Endothelial cell of umbilical vein (primary cell): Measurements from ENCODE around the gene SHCBP1L. TPM values are rescaled to one million over a fixed set of nuclear protein-coding genes. Genes with fewer than 3 reads are reported as not detected.

ENCODE experiments used
- BruUV-seq: library from RNA; stranded (reverse); fragments of 400-500 nt; replicated peaks from 2 replicates; lab custom pipeline; 2021; lab: Mats Ljungman, UMichigan
- CTCF ChIA-PET: fragments of 300-600, 350-600 bp; sonication (Branson Sonifier 250); formaldehyde crosslinking; loops from one replicate; lab custom pipeline; 2021; ENCODE audit warnings: antibody characterized with exemption, inconsistent platforms; lab: Charles Lee
- POLR2A ChIA-PET: fragments of 300-600, 350-600 bp; sonication (Branson Sonifier 250); formaldehyde crosslinking; loops from one replicate; lab custom pipeline; 2021; ENCODE audit warnings: antibody characterized with exemption, inconsistent platforms; lab: Charles Lee
- DNase-seq: peaks from one replicate; pipeline ENCODE4 v3.0.0-alpha.2; 2011; ENCODE audit warnings: low read depth, low spot score
- FAIRE-seq: peaks from 2 replicates; lab custom pipeline; 2011; peaks lifted over from hg19 to GRCh38; lab: Jason Lieb, UNC
- H2AFZ ChIP-seq: 2 replicates; pipeline ENCODE4 v1.6.0; 2012; ENCODE audit warnings: low read depth, low read length, control low read depth, inconsistent platforms
- H3K27ac ChIP-seq: 2 replicates; pipeline ENCODE4 v1.5.1; 2011; ENCODE audit warnings: low read depth, mild to moderate bottlenecking, control low read depth, low read length, moderate library complexity; ENCODE audit not compliant: insufficient read depth
- H3K27me3 ChIP-seq, 2 experiments: 2 replicates each; pipeline versions ENCODE4 v1.6.0 to v1.6.1; 2011; ENCODE audit warnings: low read length in 2 of 2, mixed read lengths in 1 of 2; ENCODE audit not compliant: control insufficient read depth in 2 of 2, insufficient read depth in 2 of 2
- H3K36me3 ChIP-seq, 2 experiments: 2 replicates in 1 of 2; 3 replicates in 1 of 2; pipeline ENCODE4 v1.5.1; 2011; ENCODE audit warnings: low read length in 2 of 2, mild to moderate bottlenecking in 1 of 2, moderate library complexity in 1 of 2; ENCODE audit not compliant: control insufficient read depth in 2 of 2, insufficient read depth in 2 of 2; ENCODE audit errors: extremely low read depth in 1 of 2
- H3K4me1 ChIP-seq: 3 replicates; pipeline ENCODE4 v1.5.1; 2011; ENCODE audit warnings: mild to moderate bottlenecking, low read length; ENCODE audit not compliant: control insufficient read depth, insufficient read depth; ENCODE audit errors: extremely low read depth
- H3K4me2 ChIP-seq: 2 replicates; pipeline ENCODE4 v1.6.1; 2011; ENCODE audit warnings: low read length, control low read depth, mixed read lengths; ENCODE audit not compliant: insufficient read depth
- H3K4me3 ChIP-seq, 3 experiments: fragments of 200-600 bp in 1 of 3; sonication (generic), shearing (Covaris generic) in 1 of 3; replicated peaks in 1 of 3; 2 replicates each; pipeline ENCODE4 v1.5.1; 2011 to 2016; ENCODE audit warnings: control low read depth in 3 of 3, low read length in 3 of 3, mild to moderate bottlenecking in 2 of 3, inconsistent platforms in 1 of 3, low read depth in 1 of 3, moderate library complexity in 1 of 3; ENCODE audit not compliant: insufficient read depth in 1 of 3
- H3K79me2 ChIP-seq: 2 replicates; pipeline ENCODE4 v1.6.0; 2012; ENCODE audit warnings: low read length, inconsistent platforms; ENCODE audit not compliant: control insufficient read depth, insufficient read depth
- H3K9ac ChIP-seq: replicated peaks from 2 replicates; pipeline ENCODE3; 2011; ENCODE audit warnings: low read length, control low read depth; ENCODE audit not compliant: insufficient read depth; ENCODE audit errors: extremely low read depth
- H3K9me1 ChIP-seq: replicated peaks from 3 replicates; pipeline ENCODE4 v1.6.0; 2011; ENCODE audit warnings: mild to moderate bottlenecking, low read length; ENCODE audit not compliant: control insufficient read depth, insufficient read depth; ENCODE audit errors: extremely low read depth
- H3K9me3 ChIP-seq: replicated peaks from 2 replicates; pipeline ENCODE4 v1.5.1; 2012; ENCODE audit warnings: low read length, inconsistent platforms; ENCODE audit not compliant: control insufficient read depth, insufficient read depth
- H4K20me1 ChIP-seq: replicated peaks from 2 replicates; pipeline ENCODE3; 2011; ENCODE audit warnings: mild to moderate bottlenecking, low read length; ENCODE audit not compliant: control insufficient read depth, insufficient read depth; ENCODE audit errors: extremely low read depth
- EZH2 ChIP-seq: IDR thresholded peaks from 2 replicates; pipeline ENCODE4 v1.6.1; 2012; ENCODE audit warnings: borderline replicate concordance, low read depth, mild to moderate bottlenecking, moderate library complexity, low read length, inconsistent platforms; ENCODE audit not compliant: severe bottlenecking
- FOS ChIP-seq: IDR thresholded peaks from 2 replicates; pipeline ENCODE4 v1.6.1; 2011; ENCODE audit warnings: mild to moderate bottlenecking, low read length, moderate library complexity, borderline replicate concordance; ENCODE audit not compliant: insufficient read depth
- GATA2 ChIP-seq: IDR thresholded peaks from 2 replicates; pipeline ENCODE4 v1.7.0; 2011; ENCODE audit warnings: low read depth, mild to moderate bottlenecking, moderate library complexity, mixed read lengths, low read length; ENCODE audit not compliant: insufficient read length, insufficient read depth
- JUN ChIP-seq: IDR thresholded peaks from 2 replicates; pipeline ENCODE4 v1.6.1; 2011; ENCODE audit warnings: borderline replicate concordance, low read depth; ENCODE audit not compliant: insufficient read length, insufficient read depth
- MAX ChIP-seq: IDR thresholded peaks from 2 replicates; pipeline ENCODE4 v1.6.1; 2011; ENCODE audit not compliant: insufficient read depth, insufficient read length
- MYC ChIP-seq: IDR thresholded peaks from one replicate; pipeline ENCODE4 v1.6.1; 2011; ENCODE audit warnings: mild to moderate bottlenecking, low read depth, low read length
- POLR2A ChIP-seq: IDR thresholded peaks from 2 replicates; pipeline ENCODE4 v1.6.1; 2012; ENCODE audit warnings: low read depth, mild to moderate bottlenecking, control low read depth, low read length
- POLR2AphosphoS5 ChIP-seq: IDR thresholded peaks from 2 replicates; pipeline ENCODE4 v1.6.1; 2012; ENCODE audit warnings: low read depth, mild to moderate bottlenecking, control low read depth, low read length, moderate library complexity; ENCODE audit not compliant: insufficient read depth
- dilution Hi-C: fragments of 300-500 bp; cut with MboI; formaldehyde crosslinking; loops from one replicate; pipeline ENCODE4 v1.15.0; 2019; ENCODE audit warnings: low sequenced_read_pairs; ENCODE audit not compliant: extremely low pct_ligation_motif_present
- intact Hi-C: fragments of 100-400 bp; cut with micrococcal nuclease; formaldehyde crosslinking; loops from one replicate; pipeline ENCODE4 v1.10.0; 2022
- polyA plus RNA-seq, 4 experiments: library from polyadenylated mRNA; depleted of rRNA in 3 of 4; stranded (reverse) in 3 of 4; unstranded in 1 of 4; fragments of >200 nt; gene quantifications; 2 replicates each; pipeline versions ENCODE4 v1.2.1 to v1.2.3, GENCODE V29; 2011 to 2012; ENCODE audit warnings: missing spikeins in 1 of 4
- total RNA-seq: library from RNA; stranded (reverse); gene quantifications from 2 replicates; pipeline ENCODE4 v1.2.3, GENCODE V29; 2021
- TF ChIP-seq, protein P1 (sequence below), 2 donors: IDR thresholded peaks; 1 replicate in 1 of 2; 2 replicates in 1 of 2; pipeline ENCODE4 v1.5.1; 2011; ENCODE audit warnings: low read length in 2 of 2, mild to moderate bottlenecking in 2 of 2, moderate library complexity in 2 of 2, control low read depth in 1 of 2, inconsistent platforms in 1 of 2, low read depth in 1 of 2; ENCODE audit not compliant: insufficient read depth in 1 of 2; ENCODE audit errors: extremely low read depth in 1 of 2

The SHCBP1L gene
- total and polyA plus RNA-seq, 2 donors (not counting 3 experiments of a cell fraction or from before 2014, with no cell fraction given): not detected

DNA sequence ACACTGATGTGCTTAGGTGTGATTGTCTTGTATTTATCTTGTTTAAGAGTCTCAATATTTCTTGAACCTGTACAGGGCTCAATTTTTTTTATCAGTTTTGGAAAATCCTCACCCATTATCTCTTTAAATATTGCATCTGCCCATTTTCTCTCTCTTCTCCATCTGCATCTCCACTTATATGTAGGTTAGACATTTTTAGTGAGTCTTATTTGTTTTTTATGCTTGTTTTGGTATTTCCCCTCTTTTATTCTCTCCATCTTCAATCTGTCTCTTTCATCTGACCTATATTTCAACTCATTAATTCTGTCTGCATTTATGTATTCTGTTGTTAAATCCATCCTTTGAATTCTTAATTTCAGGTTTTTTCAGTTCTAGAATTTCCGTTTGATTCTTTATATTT lies 32.9 kb upstream of the SHCBP1L start:
- Histone ChIP-seq H2AFZ (no peak overlapping the region), H3K4me2 (no peak overlapping the region), H3K9me3 (no peaks in the 10 kb centered on the region), H3K4me3 (no peak overlapping the region), H3K4me1 (peaks cover 10% of the 10 kb centered on the region), H3K79me2 (no peaks in the 10 kb centered on the region), H3K36me3 (no peaks in the 10 kb centered on the region), H3K9ac (no peak overlapping the region), H3K27me3 (no peaks in the 10 kb centered on the region), H4K20me1 (no peaks in the 10 kb centered on the region), H3K27ac (no peak overlapping the region), H3K9me1 (no peaks in the 10 kb centered on the region)
- dilution Hi-C loops: no loop called here
- BruUV-seq: no TSS peak
- POLR2A ChIA-PET: no interaction called here
- TF ChIP-seq MYC (no peak), POLR2A (no peak), POLR2AphosphoS5 (no peak), GATA2 (no peak), FOS (no peak), MAX (no peak), EZH2 (no peak), JUN (no peak)
- TF ChIP-seq, protein P1, sequence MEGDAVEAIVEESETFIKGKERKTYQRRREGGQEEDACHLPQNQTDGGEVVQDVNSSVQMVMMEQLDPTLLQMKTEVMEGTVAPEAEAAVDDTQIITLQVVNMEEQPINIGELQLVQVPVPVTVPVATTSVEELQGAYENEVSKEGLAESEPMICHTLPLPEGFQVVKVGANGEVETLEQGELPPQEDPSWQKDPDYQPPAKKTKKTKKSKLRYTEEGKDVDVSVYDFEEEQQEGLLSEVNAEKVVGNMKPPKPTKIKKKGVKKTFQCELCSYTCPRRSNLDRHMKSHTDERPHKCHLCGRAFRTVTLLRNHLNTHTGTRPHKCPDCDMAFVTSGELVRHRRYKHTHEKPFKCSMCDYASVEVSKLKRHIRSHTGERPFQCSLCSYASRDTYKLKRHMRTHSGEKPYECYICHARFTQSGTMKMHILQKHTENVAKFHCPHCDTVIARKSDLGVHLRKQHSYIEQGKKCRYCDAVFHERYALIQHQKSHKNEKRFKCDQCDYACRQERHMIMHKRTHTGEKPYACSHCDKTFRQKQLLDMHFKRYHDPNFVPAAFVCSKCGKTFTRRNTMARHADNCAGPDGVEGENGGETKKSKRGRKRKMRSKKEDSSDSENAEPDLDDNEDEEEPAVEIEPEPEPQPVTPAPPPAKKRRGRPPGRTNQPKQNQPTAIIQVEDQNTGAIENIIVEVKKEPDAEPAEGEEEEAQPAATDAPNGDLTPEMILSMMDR (IDR thresholded peaks at IDR 0.05; ENCODE audit: extremely low read depth in 1 of 2, insufficient read depth in 1 of 2, low read depth in 1 of 2, low read length in 2 of 2): no peak
- DNase-seq (no peak), FAIRE-seq (no peak)
- CTCF ChIA-PET: no interaction called here
- intact Hi-C loops: no loop called here
